ENCODE results near the gene TAF11. TPM values are rescaled to one million over a fixed set of nuclear protein-coding genes. Genes with fewer than 3 reads are reported as not detected.

The TAF11 gene
- total RNA-seq, 1 experiment from 2014 or later: 49.4 TPM

DNA sequence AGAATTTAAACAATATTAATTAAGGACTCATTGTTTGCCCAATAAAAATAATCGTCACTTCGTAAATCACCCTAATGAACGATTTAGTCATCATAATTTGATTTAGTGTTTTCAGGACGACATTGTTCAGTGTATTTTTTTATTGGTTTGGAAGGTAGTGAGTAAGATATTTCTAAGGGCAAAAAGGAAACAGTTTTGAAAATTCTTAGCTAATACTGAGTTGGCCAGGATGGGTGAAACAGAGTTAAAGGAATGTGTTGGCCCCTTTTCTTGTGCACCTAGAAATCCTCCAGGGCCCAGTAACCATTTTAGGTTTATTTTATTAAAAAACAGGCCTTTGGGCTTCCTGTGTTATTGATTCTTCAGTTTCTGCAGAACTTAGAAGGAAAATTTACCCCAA is 26.5 kb upstream of the TAF11 start:
- H3K9me3 ChIP-seq (ENCODE audit: control insufficient read depth, low read depth, low read length): no peaks in the 10 kb centered on the region
- H3K56ac ChIP-seq (ENCODE audit: insufficient read length, low read depth, low read length): no peak overlapping the region
- H3K27me3 ChIP-seq (ENCODE audit: insufficient read depth, low read length): no peaks in the 10 kb centered on the region
- no peak overlapping the region for H2BK15ac ChIP-seq (ENCODE audit: low read depth, low read length)
- no peaks in the 10 kb centered on the region for H3K4me1 ChIP-seq (ENCODE audit: insufficient read depth, low read length)
- Mint-ChIP-seq H3K4me3 (no peak overlapping the region), H3K27me3 (ENCODE audit: low read depth) (no peaks in the 10 kb centered on the region), H3K36me3 (ENCODE audit: insufficient read depth in 1 of 3, low read depth in 3 of 3) (no peaks in the 10 kb centered on the region; a peak in 1 of 7 replicates), H3K4me1 (peaks cover 18 to 19% of the 10 kb centered on the region in 2 experiments), H3K9me3 (no peaks in the 10 kb centered on the region), H3K27ac (no peak overlapping the region)
- H2BK5ac ChIP-seq (ENCODE audit: insufficient read length, low read length): no peak overlapping the region
- no peak overlapping the region for H2BK20ac ChIP-seq (ENCODE audit: low read depth, low read length, poor library complexity, severe bottlenecking)
- TF ChIP-seq, protein P1, sequence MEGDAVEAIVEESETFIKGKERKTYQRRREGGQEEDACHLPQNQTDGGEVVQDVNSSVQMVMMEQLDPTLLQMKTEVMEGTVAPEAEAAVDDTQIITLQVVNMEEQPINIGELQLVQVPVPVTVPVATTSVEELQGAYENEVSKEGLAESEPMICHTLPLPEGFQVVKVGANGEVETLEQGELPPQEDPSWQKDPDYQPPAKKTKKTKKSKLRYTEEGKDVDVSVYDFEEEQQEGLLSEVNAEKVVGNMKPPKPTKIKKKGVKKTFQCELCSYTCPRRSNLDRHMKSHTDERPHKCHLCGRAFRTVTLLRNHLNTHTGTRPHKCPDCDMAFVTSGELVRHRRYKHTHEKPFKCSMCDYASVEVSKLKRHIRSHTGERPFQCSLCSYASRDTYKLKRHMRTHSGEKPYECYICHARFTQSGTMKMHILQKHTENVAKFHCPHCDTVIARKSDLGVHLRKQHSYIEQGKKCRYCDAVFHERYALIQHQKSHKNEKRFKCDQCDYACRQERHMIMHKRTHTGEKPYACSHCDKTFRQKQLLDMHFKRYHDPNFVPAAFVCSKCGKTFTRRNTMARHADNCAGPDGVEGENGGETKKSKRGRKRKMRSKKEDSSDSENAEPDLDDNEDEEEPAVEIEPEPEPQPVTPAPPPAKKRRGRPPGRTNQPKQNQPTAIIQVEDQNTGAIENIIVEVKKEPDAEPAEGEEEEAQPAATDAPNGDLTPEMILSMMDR (conservative IDR thresholded peaks at IDR 0.05): no peak
- H3K18ac ChIP-seq (ENCODE audit: insufficient read length, low read depth, low read length): no peak overlapping the region
- no peak overlapping the region for H2AFZ ChIP-seq (ENCODE audit: low read length)
- no peak overlapping the region for H4K5ac ChIP-seq (ENCODE audit: insufficient read length, low read depth, low read length)
- no peak for DNase-seq
- no peaks in the 10 kb centered on the region for H3K79me1 ChIP-seq (ENCODE audit: insufficient read depth, low read depth, low read length, poor library complexity, severe bottlenecking)
- no peak overlapping the region for H3K23ac ChIP-seq (ENCODE audit: insufficient read length, low read depth, low read length)
- H2BK120ac ChIP-seq (ENCODE audit: low read depth, low read length, poor library complexity, severe bottlenecking): no peak overlapping the region
- H3T11ph ChIP-seq (ENCODE audit: low read length): no peak overlapping the region
- H3K4ac ChIP-seq (ENCODE audit: low read depth, low read length): no peak overlapping the region
- no CpG with 5 or more reads among the region's 4 CpGs for WGBS (ENCODE audit: extremely low coverage, insufficient read length, low lambda C conversion rate)
- H2BK12ac ChIP-seq (ENCODE audit: insufficient read length, low read depth, low read length): no peak overlapping the region
- no peak overlapping the region for H3K14ac ChIP-seq (ENCODE audit: insufficient read depth, low read length)
- H4K20me1 ChIP-seq (ENCODE audit: control insufficient read depth, insufficient read depth, insufficient read length): no peaks in the 10 kb centered on the region
- H3K4me2 ChIP-seq (ENCODE audit: insufficient read depth, insufficient read length, low read length): no peak overlapping the region
- H3K27ac ChIP-seq (ENCODE audit: insufficient read length, low read depth, low read length): no peak overlapping the region
- H4K91ac ChIP-seq (ENCODE audit: insufficient read length, low read depth, low read length): no peak overlapping the region
- H3K9ac ChIP-seq (ENCODE audit: extremely low read depth, insufficient read length, low read length): no peak overlapping the region
- no peak overlapping the region for H2AK5ac ChIP-seq (ENCODE audit: insufficient read length, low read length)
- no peaks in the 10 kb centered on the region for H3K23me2 ChIP-seq (ENCODE audit: insufficient read length, low read depth, low read length, poor library complexity, severe bottlenecking)
- H3K79me2 ChIP-seq (ENCODE audit: insufficient read depth, low read length): no peaks in the 10 kb centered on the region; the same call in 1 of the 2 replicates
- H4K8ac ChIP-seq (replicated peaks; ENCODE audit: insufficient read length, low read depth, low read length): no peak overlapping the region
